ENCODE measurements around the gene SPATA13.
"Not testable (repeated sequence)": the region's sequence is repeated elsewhere in the genome, so short reads cannot be mapped to it uniquely, and the experiment has no call there.

SPATA13 gene

DNA sequence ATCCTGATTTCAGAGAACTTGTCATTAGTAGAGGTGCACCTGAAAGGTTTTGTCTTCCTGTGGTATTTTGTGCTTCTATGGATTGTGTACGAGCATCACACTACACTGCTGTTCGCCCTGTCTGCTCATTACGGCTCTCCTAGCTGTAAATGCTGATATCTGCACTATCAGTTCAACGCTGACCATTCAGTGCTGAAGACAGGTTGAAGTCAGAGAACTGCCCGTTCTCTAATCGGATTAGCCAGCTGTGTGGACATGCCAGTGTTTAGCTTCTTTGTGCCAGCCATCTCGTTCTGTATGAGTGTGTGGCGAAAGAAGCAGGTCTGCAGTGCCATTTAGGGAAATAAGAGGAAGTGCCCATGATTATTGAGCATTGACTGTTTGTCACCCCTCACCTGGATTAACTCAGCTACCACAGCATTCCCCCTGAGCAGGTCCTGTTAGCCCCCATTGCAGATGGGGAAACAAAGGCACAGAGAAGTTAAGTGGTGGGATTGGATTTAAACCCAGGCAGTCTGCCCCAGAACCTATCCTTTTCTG lies 127.3 kb downstream of the SPATA13 start:
- peak in 1 of 2 experiments; percentile 48 for DNase-seq

GRCh38 chr13:24288870-24289269 lies 128.3 kb downstream of the SPATA13 start:
- DNase-seq: no peak

- no peak for DNase-seq
Observed at GRCh38 chr13:24290280-24290932, 129.9 kb downstream of the SPATA13 start.

GRCh38 chr13:24292481-24292880 lies 132.0 kb downstream of the SPATA13 start:
- DNase-seq: no peak

DNA sequence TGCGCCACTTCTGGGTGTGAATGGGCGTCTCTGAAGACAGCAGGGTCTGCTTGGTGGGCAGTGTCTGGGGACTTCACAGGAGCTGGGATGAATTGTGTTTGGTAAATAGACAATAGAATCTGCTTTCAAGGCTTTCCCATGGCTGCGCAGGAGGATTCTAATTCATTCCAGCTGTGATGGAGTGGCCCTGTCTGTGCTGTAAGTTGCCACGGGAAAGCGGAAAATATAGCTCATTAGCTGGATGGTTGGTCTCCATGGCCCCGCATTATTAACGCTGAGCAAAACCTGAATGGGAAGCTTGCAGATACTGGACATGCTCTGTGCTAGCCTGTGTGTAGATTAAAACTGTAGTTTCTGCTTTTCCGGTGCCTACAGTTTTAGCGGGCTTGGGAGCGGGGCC lies 133.2 kb downstream of the SPATA13 start:
- DNase-seq: no peak

GRCh38 chr13:24299488-24300114 lies 139.1 kb downstream of the SPATA13 start:
- no peak for DNase-seq

DNA sequence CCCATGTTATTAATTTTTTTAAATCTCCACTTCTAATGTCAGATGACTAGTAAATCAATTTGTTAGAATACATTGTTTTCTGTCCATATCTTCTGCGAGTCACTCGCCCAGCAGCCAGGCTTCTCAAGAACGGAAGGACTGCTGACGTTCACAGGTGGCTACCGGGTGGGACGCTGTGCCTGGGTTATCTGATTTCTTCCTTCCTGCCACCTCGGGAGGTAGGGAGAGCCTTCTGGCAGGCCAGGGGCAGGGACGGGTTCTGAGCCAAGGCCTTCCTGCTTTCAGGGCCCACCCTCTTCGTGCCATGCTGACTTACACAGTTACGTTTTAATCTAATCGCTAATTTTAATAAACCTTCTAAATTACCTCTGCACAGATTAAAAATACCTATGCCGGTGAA lies 140.9 kb downstream of the SPATA13 start:
- DNase-seq: no peak

DNA sequence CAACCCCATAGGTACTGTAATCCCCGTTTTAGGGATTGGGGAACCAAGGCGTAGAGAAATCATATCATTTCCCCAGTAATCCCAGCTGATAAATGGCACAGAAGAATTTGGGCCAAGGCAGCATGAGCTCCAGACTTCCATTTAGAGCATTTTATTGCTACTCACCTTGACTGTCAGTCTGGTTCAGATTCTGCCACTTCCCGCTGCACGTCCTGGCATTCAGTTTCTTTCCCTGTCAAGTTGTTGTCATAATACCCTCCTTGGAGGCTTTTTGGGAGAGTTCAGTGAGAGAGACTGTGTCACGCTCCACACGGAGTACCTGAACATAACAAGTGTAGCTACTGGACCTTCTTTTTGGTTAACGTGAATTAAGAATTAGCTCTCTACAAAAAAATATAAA lies 141.4 kb downstream of the SPATA13 start:
- DNase-seq: no peak

DNA sequence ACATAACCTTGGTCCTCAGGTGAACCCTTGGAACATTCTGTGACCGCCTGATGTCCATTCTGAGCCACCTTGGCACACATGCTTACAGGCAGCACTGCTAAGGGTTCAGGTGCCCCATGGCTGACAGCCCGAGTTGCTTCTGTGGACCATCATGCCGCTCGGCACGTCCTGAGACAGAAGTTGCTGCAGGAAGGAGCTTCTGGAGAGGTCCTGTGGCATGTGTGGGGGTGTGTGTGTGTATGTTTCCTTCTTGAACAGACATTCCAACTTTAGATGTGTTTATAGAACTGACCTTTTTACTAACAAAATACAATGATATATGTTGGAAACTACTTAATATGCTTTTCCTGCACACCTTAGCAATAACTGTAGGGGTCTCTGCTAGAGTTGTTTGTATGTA lies 144.1 kb downstream of the SPATA13 start:
- DNase-seq: no peak

DNA sequence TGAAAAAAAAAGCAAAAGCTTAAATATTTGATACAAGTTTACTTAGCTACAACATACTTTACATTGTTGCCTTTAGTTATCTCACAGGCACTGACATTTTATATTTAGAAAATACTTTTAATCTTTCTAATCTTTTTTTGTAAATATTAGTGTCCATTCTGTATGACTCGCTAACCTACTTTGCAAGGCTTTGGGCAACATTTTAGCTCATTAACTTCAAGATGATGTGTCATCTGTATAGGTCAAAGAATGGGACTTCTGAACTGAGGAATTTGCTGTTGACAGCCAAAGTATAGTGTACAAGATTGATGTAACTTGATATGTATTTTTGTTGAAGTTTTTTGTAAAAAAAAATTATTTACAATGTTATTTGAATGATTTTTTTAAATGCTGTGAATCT lies 146.1 kb downstream of the SPATA13 start:
- no peak for DNase-seq

- DNase-seq: no peak
Observed at GRCh38 chr13:24307211-24308067, 146.9 kb downstream of the SPATA13 start.

DNA sequence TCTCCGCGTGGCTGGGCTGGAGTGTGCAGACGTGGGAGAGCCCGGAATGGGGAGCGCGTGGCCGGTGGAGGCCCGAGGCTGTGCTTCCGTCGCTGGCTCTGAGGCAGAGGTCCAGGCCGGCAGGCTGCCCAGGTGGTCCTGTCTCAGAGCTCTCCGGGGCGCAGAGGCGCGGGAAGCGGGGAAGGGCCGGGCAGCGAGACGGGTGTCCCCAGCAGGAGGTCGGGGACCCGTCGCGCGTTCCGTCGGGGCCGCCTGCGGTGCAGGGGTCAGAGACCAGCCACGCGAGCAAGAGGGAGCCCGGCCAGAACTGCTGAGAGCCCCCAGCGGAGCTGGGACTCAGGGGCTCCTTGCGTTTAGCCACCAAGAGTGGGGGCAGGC lies 147.5 kb downstream of the SPATA13 start:
- DNase-seq: no peak

DNA sequence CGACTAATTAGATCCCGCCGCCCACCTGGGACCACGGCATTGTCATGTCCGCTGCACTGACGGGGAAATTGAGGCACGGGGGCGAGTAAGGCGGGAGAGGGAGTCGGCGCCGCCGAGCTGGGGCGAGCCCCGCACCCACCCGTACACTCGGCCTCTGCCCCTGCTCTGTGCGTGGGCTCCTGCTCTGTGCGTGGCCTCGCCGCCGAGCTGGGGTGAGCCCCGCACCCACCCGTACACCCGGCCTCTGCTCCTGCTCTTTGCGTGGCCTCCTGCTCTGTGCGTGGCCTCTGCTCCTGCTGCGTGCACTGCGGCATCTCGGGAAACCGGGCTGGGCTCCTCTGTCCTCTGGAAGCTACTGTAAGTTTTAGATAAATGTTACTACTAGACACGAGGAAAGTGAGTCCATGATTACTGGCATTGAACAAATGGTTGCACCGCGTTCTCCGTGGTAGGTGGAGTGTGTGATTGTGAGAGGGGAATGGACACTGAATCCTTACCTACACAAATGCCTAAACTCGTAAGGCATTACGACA lies 148.0 kb downstream of the SPATA13 start:
- no peak for DNase-seq

DNA sequence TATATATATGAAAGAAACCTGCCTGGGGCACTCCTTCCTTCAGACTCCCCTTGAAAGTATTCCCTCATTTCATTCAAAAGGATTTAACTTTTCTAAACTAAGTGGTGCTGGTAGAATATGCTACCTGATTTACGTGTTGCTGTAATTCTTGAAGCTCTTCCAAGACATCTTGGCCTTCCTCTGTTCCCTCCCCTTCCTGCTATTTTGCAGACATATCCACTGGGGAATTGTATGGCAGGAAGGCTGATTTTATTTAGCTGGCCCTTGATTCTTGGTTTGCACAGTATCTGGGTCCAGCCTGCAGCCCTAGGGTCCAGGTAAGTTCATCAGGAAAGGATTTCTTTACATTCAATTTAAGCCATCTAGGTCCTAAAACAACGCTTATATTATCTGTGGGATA lies 148.8 kb downstream of the SPATA13 start, which contains the start of gene C1QTNF9:
C1QTNF9 (plus strand) TSS at position 281 of the 400 bp plus-strand sequence. CDS start 6,424 bp downstream, outside the sequence.
- DNase-seq: not testable (repeated sequence)

DNA sequence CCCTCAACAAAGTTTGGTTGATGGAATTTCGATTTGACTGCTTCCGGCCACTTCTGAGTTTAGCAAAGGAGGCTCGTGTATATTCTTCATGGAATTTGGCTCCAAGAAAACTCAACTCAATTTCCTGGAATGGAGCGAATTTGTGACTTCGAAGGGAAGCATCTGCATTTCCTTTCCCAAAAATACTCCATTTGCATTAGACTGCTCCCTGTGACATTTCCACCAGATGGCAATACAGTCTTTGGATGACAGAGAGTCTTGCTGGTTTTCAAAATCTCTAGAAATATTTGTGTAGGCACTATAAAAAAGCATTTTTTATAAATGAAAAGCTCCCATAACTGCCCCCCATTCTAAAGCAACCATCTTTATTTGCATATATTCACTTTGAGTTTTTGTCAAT lies 152.9 kb downstream of the SPATA13 start:
- peak in 1 of 2 experiments; percentile 18 for DNase-seq

- not testable (repeated sequence) for DNase-seq
Observed at GRCh38 chr13:24317835-24318234, 157.3 kb downstream of the SPATA13 start.

DNA sequence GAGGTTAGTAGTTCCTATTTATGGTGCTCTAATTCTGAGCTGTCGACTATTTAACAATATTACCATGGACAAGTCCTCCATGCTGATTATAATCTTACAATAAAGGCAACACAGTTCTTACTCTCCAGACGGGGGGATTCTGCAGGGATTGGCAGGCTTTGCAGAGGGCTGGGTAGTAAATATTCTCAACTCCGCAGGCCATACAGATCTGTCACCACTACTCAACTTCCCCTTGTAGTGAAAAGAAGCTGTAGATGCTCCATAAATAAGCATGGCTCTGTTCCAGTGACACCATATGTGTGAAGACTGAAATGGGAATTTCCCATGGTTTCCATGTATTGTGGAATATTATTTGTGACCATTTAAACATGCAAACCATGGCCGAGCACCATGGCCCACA lies 158.4 kb downstream of the SPATA13 start:
- not testable (repeated sequence) for DNase-seq

DNA sequence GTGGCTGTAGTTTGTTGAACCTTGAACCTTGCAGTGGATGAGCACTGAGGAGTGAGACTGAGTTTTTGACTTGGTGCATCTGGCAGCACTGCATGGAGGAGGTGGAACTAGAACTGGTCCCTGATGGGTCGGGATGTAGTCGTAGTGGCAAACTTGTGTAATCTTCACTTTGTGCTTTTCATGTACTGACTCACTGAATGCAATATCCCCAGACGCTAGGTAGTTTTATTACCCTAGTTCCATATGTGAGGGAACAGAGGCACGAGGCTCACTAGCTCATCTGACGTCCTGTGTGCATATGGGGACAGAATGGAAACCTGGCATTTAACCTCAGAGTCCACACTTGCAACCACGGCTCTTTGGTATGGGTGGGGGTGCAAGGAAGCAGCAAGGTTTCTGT lies 159.1 kb downstream of the SPATA13 start:
- not testable (repeated sequence) for DNase-seq

DNA sequence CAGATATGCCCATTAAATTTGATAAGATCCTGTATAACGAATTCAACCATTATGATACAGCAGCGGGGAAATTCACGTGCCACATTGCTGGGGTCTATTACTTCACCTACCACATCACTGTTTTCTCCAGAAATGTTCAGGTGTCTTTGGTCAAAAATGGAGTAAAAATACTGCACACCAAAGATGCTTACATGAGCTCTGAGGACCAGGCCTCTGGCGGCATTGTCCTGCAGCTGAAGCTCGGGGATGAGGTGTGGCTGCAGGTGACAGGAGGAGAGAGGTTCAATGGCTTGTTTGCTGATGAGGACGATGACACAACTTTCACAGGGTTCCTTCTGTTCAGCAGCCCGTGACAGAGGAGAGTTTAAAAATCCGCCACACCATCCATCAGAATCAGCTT lies 160.9 kb downstream of the SPATA13 start:
- DNase-seq: not testable (repeated sequence)

DNA sequence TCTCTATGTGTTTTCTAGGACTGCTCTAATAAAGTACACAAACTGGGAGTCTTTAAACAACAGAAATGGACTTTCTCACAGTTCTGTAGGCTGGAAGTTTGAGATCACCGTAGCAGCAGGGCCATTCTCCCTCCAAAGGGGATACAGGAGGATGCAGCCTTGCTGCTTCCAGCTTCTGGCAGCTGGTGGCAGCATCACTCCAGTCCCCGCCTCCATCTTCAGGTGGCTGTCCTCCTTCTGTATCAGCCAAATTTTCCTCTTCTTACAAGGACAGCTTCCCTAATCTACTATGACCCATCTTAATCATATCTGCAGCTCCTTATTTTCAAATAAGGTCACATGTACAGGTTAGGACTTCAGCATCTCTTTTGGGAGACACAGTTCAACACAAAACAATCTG lies 161.9 kb downstream of the SPATA13 start:
- peak in 1 of 2 experiments; percentile 32 for DNase-seq

DNA sequence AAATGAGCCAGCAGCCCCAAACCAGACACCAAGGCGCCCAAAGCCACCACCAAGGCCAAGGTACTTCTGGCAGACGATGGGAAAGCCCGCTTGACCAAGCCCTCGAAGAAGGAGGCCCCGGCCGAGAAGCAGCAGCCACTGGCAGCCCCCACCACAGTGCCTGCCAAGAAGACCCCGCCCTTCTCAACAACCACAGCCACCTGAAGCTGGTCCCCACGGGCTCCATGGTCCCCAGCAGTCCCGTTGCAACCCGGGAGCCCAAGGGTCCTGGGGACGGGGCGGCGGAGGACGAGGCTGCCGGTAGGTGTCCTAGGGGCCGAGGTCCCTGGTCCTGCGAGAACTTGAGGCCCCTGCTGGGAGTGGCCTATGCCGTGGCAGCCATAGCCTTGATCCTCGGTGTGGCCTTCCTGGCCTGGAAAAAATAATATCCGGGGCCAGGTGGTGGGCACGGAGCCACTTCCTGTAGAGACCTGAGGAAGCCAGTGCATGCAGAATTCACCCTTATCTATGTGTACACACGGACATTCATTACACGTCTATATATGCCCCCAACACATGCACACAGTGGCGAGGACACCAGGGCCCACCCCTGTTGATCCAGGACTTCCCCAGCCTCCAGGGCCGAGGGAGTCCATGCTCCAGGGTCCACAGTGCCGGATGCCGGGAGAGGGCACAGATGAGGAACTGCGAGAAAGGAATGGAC lies 162.7 kb downstream of the SPATA13 start:
- no peak for DNase-seq

GRCh38 chr13:24323739-24324075 lies 163.2 kb downstream of the SPATA13 start:
- no peak for DNase-seq

DNA sequence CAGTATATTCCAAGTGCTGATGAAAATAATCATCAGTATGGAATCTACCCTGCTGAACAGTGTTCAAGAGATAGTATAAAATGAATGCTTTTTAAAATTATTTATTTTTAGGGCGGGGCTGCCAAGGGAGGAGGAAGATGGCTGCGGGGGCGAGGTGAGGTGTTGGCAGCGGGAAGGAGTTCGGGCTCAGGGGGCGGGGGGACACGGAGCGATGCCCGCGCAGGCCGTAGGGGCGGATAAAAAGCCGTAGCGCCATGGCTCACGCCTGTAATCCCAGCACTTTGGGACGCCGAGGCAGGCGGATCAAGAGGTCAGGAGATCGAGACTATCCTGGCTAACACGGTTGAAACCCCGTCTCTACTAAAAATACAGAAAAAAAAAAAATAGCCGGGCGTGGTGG lies 167.1 kb downstream of the SPATA13 start:
- not testable (repeated sequence) for DNase-seq

Data from NCI-H524 (cell line).